SK-N-SH (cell line): ENCODE data around the gene CD200. TPM values are rescaled to one million over a fixed set of nuclear protein-coding genes. Genes with fewer than 3 reads are reported as not detected.

Experiments
- CTCF ChIA-PET: fragments of 300-600, 350-600 bp; formaldehyde crosslinking; extraction: SDS; loops from one replicate; lab custom pipeline; 2021; lab: Yijun Ruan, JAX
- POLR2A ChIA-PET: fragments of 350-600 bp; sonication (Branson Sonifier 250); formaldehyde crosslinking; extraction: SDS; loops from one replicate; lab custom pipeline; 2020; ENCODE audit warnings: antibody characterized with exemption, inconsistent platforms; lab: Yijun Ruan, JAX
- DNase-seq: peaks from one replicate; pipeline ENCODE4 v3.0.0; 2012
- H2AFZ ChIP-seq: fragments of 200-600 bp; sonication (generic); 2 replicates; pipeline ENCODE4 v1.8.1; 2016; ENCODE audit warnings: antibody characterized with exemption, mild to moderate bottlenecking, low read depth
- H3F3A ChIP-seq: fragments of 200-600 bp; sonication (generic); replicated peaks from 2 replicates; pipeline ENCODE3; 2016; ENCODE audit warnings: antibody characterized with exemption, mild to moderate bottlenecking; ENCODE audit not compliant: insufficient read depth
- H3K27ac ChIP-seq, 2 experiments: fragments of 200-500 bp in 1 of 2; fragments of 200-600 bp in 1 of 2; sonication (Bioruptor generic) in 1 of 2; sonication (generic), shearing (Covaris generic) in 1 of 2; 2 replicates each; pipeline versions ENCODE4 v1.5.1 to v1.6.1; 2014 to 2016; ENCODE audit warnings: low read depth in 2 of 2, inconsistent platforms in 1 of 2, low read length in 1 of 2, mild to moderate bottlenecking in 1 of 2, mixed read lengths in 1 of 2
- H3K27me3 ChIP-seq: fragments of 200-600 bp; sonication (generic), shearing (Covaris generic); 2 replicates; pipeline ENCODE4 v1.6.1; 2016; ENCODE audit warnings: mixed run types; ENCODE audit not compliant: insufficient read depth
- H3K36me3 ChIP-seq, 2 experiments: fragments of 200-500 bp in 1 of 2; fragments of 200-600 bp in 1 of 2; sonication (Bioruptor generic) in 1 of 2; sonication (generic) in 1 of 2; replicated peaks in 1 of 2; 2 replicates each; pipeline versions ENCODE3 to v1.5.1; 2014 to 2016; ENCODE audit warnings: low read length in 1 of 2, mild to moderate bottlenecking in 1 of 2; ENCODE audit not compliant: insufficient read depth in 2 of 2, control insufficient read depth in 1 of 2
- H3K4me1 ChIP-seq, 2 experiments: fragments of 200-500 bp in 1 of 2; fragments of 200-600 bp in 1 of 2; sonication (Bioruptor generic) in 1 of 2; sonication (generic), shearing (Covaris generic) in 1 of 2; 2 replicates each; pipeline versions ENCODE4 v1.5.1 to v1.6.1; 2014 to 2016; ENCODE audit warnings: low read depth in 1 of 2, low read length in 1 of 2, mixed run types in 1 of 2; ENCODE audit not compliant: insufficient read depth in 2 of 2, control insufficient read depth in 1 of 2
- H3K4me2 ChIP-seq: fragments of 200-600 bp; sonication (generic), shearing (Covaris generic); 2 replicates; pipeline ENCODE4 v1.6.1; 2017; ENCODE audit warnings: mixed run types
- H3K4me3 ChIP-seq, 2 experiments: fragments of 200-500 bp in 1 of 2; fragments of 200-600 bp in 1 of 2; sonication (Bioruptor generic) in 1 of 2; sonication (generic), shearing (Covaris generic) in 1 of 2; 2 replicates each; pipeline versions ENCODE4 v1.5.1 to v1.8.1; 2014 to 2016; ENCODE audit warnings: low read depth in 2 of 2, inconsistent platforms in 1 of 2, low read length in 1 of 2, mild to moderate bottlenecking in 1 of 2, mixed read lengths in 1 of 2, moderate library complexity in 1 of 2
- H3K79me2 ChIP-seq: fragments of 200-600 bp; sonication (generic); 2 replicates; pipeline ENCODE4 v1.8.1; 2017; ENCODE audit warnings: mild to moderate bottlenecking; ENCODE audit not compliant: insufficient read depth
- H3K9ac ChIP-seq: fragments of 200-600 bp; sonication (generic); 2 replicates; pipeline ENCODE4 v1.6.1; 2017; ENCODE audit warnings: mixed run types
- H3K9me2 ChIP-seq: fragments of 200-600 bp; sonication (generic); 2 replicates; pipeline ENCODE4 v1.6.1; 2017; ENCODE audit warnings: mixed run types
- H3K9me3 ChIP-seq: fragments of 200-600 bp; sonication (generic); 2 replicates; pipeline ENCODE4 v1.6.1; 2017; ENCODE audit warnings: mixed run types, mild to moderate bottlenecking, moderate library complexity
- H4K20me1 ChIP-seq: fragments of 200-600 bp; sonication (generic); 2 replicates; pipeline ENCODE4 v1.6.1; 2017; ENCODE audit warnings: mild to moderate bottlenecking, mixed run types; ENCODE audit not compliant: insufficient read depth
- CTCF ChIP-seq: fragments of 200-600 bp; sonication (generic); IDR thresholded peaks from 2 replicates; pipeline ENCODE4 v1.6.1; 2017; ENCODE audit warnings: antibody characterized with exemption, mild to moderate bottlenecking, moderate library complexity
- FOXJ3 ChIP-seq: sonication (generic); formaldehyde crosslinking; IDR thresholded peaks from 2 replicates; pipeline ENCODE4 v1.5.1; 2020; ENCODE audit warnings: mild to moderate bottlenecking, missing genetic modification reagents
- FOXM1 ChIP-seq: IDR thresholded peaks from 2 replicates; pipeline ENCODE4 v1.4.0; 2012; ENCODE audit warnings: low read depth, mild to moderate bottlenecking
- GABPA ChIP-seq: IDR thresholded peaks from 2 replicates; pipeline ENCODE4 v1.4.0; 2012; ENCODE audit warnings: low read depth, mild to moderate bottlenecking
- GATA2 ChIP-seq: sonication (generic); formaldehyde crosslinking; IDR thresholded peaks from 2 replicates; pipeline ENCODE4 v1.5.0; 2020; ENCODE audit warnings: mild to moderate bottlenecking, missing genetic modification reagents
- MAX ChIP-seq: IDR thresholded peaks from 2 replicates; pipeline ENCODE4 v1.4.0; 2012; ENCODE audit warnings: low read depth
- MEF2A ChIP-seq: IDR thresholded peaks from 2 replicates; pipeline ENCODE4 v1.4.0; 2012; ENCODE audit warnings: low read depth, borderline replicate concordance
- PBX3 ChIP-seq: IDR thresholded peaks from 2 replicates; pipeline ENCODE4; 2012
- RAD21 ChIP-seq: IDR thresholded peaks from 2 replicates; pipeline ENCODE4 v1.6.1; 2012; ENCODE audit warnings: mild to moderate bottlenecking, low read length
- SMC3 ChIP-seq: IDR thresholded peaks from 2 replicates; pipeline ENCODE4 v1.6.1; 2012; ENCODE audit warnings: low read depth, low read length, improper control_type of control experiment
- TAF1 ChIP-seq: IDR thresholded peaks from 2 replicates; pipeline ENCODE4 v1.6.1; 2012; ENCODE audit warnings: low read depth, mild to moderate bottlenecking, low read length, moderate library complexity, borderline replicate concordance
- USF1 ChIP-seq: IDR thresholded peaks from 2 replicates; pipeline ENCODE4 v1.4.0; 2012; ENCODE audit warnings: low read depth, borderline replicate concordance
- ZBTB33 ChIP-seq: IDR thresholded peaks from 2 replicates; pipeline ENCODE4 v1.4.0; 2012; ENCODE audit warnings: low read depth, borderline replicate concordance
- WGBS: methylation state at CpG from one replicate; pipeline ENCODE4 v1.1.6; 2017; ENCODE audit warnings: low lambda C conversion rate; 5-methylcytosine and 5-hydroxymethylcytosine counted together
- polyA plus RNA-seq, 3 experiments: library from polyadenylated mRNA; depleted of rRNA; stranded (reverse); fragments of >200 nt; gene quantifications; 2 replicates each; pipeline ENCODE4 v1.2.3, GENCODE V29; 2012

CD200 gene
- polyA plus RNA-seq, 1 of the 3 experiments (the other 2 are of a cell fraction): 1.1 TPM

DNA sequence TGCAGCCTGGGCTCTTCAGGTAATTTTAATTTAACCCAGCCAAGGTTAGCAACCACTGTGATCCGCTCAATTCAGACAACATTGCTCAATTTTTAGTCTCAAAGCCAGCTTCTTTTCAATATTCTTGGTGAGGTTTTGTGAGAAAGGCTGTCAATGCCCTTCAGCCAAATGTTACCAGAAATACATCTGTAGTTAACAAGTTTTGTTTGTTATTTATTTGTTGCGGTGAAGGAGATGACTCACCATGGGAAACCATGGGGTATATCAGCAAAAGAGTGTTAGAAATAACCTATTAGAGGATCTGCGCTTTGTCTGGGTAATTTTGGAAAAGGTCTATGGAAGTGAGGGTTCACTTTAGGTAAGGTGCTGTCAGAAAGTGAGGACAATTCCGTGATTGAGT lies 43.9 kb upstream of the CD200 start (continued):
- TF ChIP-seq CTCF (no peak), MAX (no peak), PBX3 (no peak), ZBTB33 (no peak), GATA2 (no peak)

GRCh38 chr3:112293368-112294321 lies 39.3 kb upstream of the CD200 start, which contains the start of gene SLC9C1:
TSS of gene SLC9C1 (minus strand) at chr3:112294216. CDS start at chr3:112286791, 7,425 bp downstream.
- Histone ChIP-seq H3K4me3 (no peak within 1 kb of the TSS; a peak in 1 of 4 replicates), H3K27me3 (no peaks in the 10 kb centered on the region), H3K9me3 (peaks cover 7% of the 10 kb centered on the region; the same call in 1 of the 2 replicates), H3K27ac (no peak within 1 kb of the TSS), H2AFZ (no peak within 1 kb of the TSS), H3K4me1 (peaks cover 0 to 5% of the 10 kb centered on the region in 2 experiments; a peak in 1 of 4 replicates), H3F3A (no peaks in the 10 kb centered on the region), H3K36me3 (no peaks in the 10 kb centered on the region), H4K20me1 (no peaks in the 10 kb centered on the region), H3K79me2 (no peaks in the 10 kb centered on the region), H3K9ac (no peak within 1 kb of the TSS), H3K4me2 (no peak within 1 kb of the TSS), H3K9me2 (no peaks in the 10 kb centered on the region)
- ChIA-PET POLR2A (interaction anchor here (1.5 kb wide), 1 partner anchor 40 kb away, joined by 12 read pairs; the partner anchor contains the start of gene CD200), CTCF (interaction anchor here (0.5 to 5.2 kb wide), 55 partner anchors 8 to 624 kb away, joined by 3 to 89 read pairs (median 5); partner anchors contain the start of genes ATG3, CD200, GCSAM and SLC35A5)
- 60% methylated on average over 15 of the region's 15 CpGs for WGBS
- TF ChIP-seq PBX3 (no peak), USF1 (no peak), GABPA (no peak), TAF1 (no peak), ZBTB33 (no peak), CTCF (peak; percentile 70), FOXJ3 (CRISPR knock-in tag) (no peak), SMC3 (peak; percentile 69; the same call in 1 of the 2 replicates), RAD21 (peak; percentile 91), FOXM1 (no peak), MEF2A (no peak)
- DNase-seq: peak; percentile 54
